ENCODE results near the gene C1QA.

Gene C1QA

GRCh38 chr1:22641247-22641646, 4.8 kb downstream of the C1QA start:
- Histone ChIP-seq H3K9me3 (ENCODE audit: control insufficient read depth in 2 of 2, low read length in 2 of 2) (no peaks in the 10 kb centered on the region), H3K27ac (ENCODE audit: low read length) (no peak overlapping the region), H3K4me3 (ENCODE audit: low read length in 2 of 2) (no peak overlapping the region), H3K9ac (ENCODE audit: low read length in 2 of 2) (no peak overlapping the region), H3K4me1 (ENCODE audit: control insufficient read depth, insufficient read depth, low read length) (peaks cover 3% of the 10 kb centered on the region), H3K36me3 (ENCODE audit: control insufficient read depth in 2 of 2, insufficient read depth in 2 of 2, low read length in 2 of 2) (no peaks in the 10 kb centered on the region), H3K27me3 (ENCODE audit: control insufficient read depth in 1 of 2, insufficient read depth in 2 of 2, low read length in 2 of 2) (peaks cover 10 to 14% of the 10 kb centered on the region in 2 donors)

- no peaks in the 10 kb centered on the region for H3K9me3 ChIP-seq (ENCODE audit: control insufficient read depth in 2 of 2, low read length in 2 of 2)
- peaks cover 9 to 14% of the 10 kb centered on the region in 2 donors for H3K27me3 ChIP-seq (ENCODE audit: control insufficient read depth in 1 of 2, insufficient read depth in 2 of 2, low read length in 2 of 2)
- no peaks in the 10 kb centered on the region for H3K36me3 ChIP-seq (ENCODE audit: control insufficient read depth in 2 of 2, insufficient read depth in 2 of 2, low read length in 2 of 2)
- H3K4me3 ChIP-seq (ENCODE audit: low read length in 2 of 2), result peak overlapping the region in 1 of 2 donors; percentile 29
- no peak overlapping the region for H3K27ac ChIP-seq (ENCODE audit: low read length)
- no peak overlapping the region for H3K9ac ChIP-seq (ENCODE audit: low read length in 2 of 2)
- H3K4me1 ChIP-seq (ENCODE audit: control insufficient read depth, insufficient read depth, low read length), result peaks cover 3% of the 10 kb centered on the region
These were observed 5.6 kb downstream of the C1QA start for GRCh38 chr1:22641906-22642636.

GRCh38 chr1:22643381-22643780, 7.0 kb downstream of the C1QA start, which contains the start of gene C1QC:
Gene C1QC (plus strand): TSS chr1:22643633. CDS start chr1:22644024, 391 bp downstream.
- Histone ChIP-seq H3K9ac (ENCODE audit: low read length in 2 of 2) (no peak within 1 kb of the TSS), H3K4me3 (ENCODE audit: low read length in 2 of 2) (no peak within 1 kb of the TSS), H3K36me3 (ENCODE audit: control insufficient read depth in 2 of 2, insufficient read depth in 2 of 2, low read length in 2 of 2) (no peaks in the 10 kb centered on the region), H3K4me1 (ENCODE audit: control insufficient read depth, insufficient read depth, low read length) (peaks cover 3% of the 10 kb centered on the region), H3K27ac (ENCODE audit: low read length) (no peak within 1 kb of the TSS), H3K27me3 (ENCODE audit: control insufficient read depth in 1 of 2, insufficient read depth in 2 of 2, low read length in 2 of 2) (peaks cover 3 to 11% of the 10 kb centered on the region in 2 donors), H3K9me3 (ENCODE audit: control insufficient read depth in 2 of 2, low read length in 2 of 2) (no peaks in the 10 kb centered on the region)

- Histone ChIP-seq H3K27ac (ENCODE audit: low read length) (no peak overlapping the region), H3K9ac (ENCODE audit: low read length in 2 of 2) (no peak overlapping the region), H3K4me1 (ENCODE audit: control insufficient read depth, insufficient read depth, low read length) (peaks cover 3% of the 10 kb centered on the region), H3K27me3 (ENCODE audit: control insufficient read depth in 1 of 2, insufficient read depth in 2 of 2, low read length in 2 of 2) (peaks cover 3 to 11% of the 10 kb centered on the region in 2 donors), H3K9me3 (ENCODE audit: control insufficient read depth in 2 of 2, low read length in 2 of 2) (no peaks in the 10 kb centered on the region), H3K36me3 (ENCODE audit: control insufficient read depth in 2 of 2, insufficient read depth in 2 of 2, low read length in 2 of 2) (no peaks in the 10 kb centered on the region), H3K4me3 (ENCODE audit: low read length in 2 of 2) (no peak overlapping the region)
These were observed 7.5 kb downstream of the C1QA start for GRCh38 chr1:22643928-22644327.

GRCh38 chr1:22645931-22646330, 9.5 kb downstream of the C1QA start:
- Histone ChIP-seq H3K9ac (ENCODE audit: low read length in 2 of 2) (peak overlapping the region in 1 of 2 donors; percentile 4), H3K4me3 (ENCODE audit: low read length in 2 of 2) (no peak overlapping the region)

GRCh38 chr1:22646384-22646783, 10.0 kb downstream of the C1QA start:
- Histone ChIP-seq H3K27ac (ENCODE audit: low read length) (no peak overlapping the region), H3K9ac (ENCODE audit: low read length in 2 of 2) (no peak overlapping the region), H3K4me3 (ENCODE audit: low read length in 2 of 2) (no peak overlapping the region), H3K4me1 (ENCODE audit: control insufficient read depth, insufficient read depth, low read length) (peaks cover 3% of the 10 kb centered on the region), H3K27me3 (ENCODE audit: control insufficient read depth in 1 of 2, insufficient read depth in 2 of 2, low read length in 2 of 2) (peaks cover 3 to 9% of the 10 kb centered on the region in 2 donors), H3K9me3 (ENCODE audit: control insufficient read depth in 2 of 2, low read length in 2 of 2) (no peaks in the 10 kb centered on the region), H3K36me3 (ENCODE audit: control insufficient read depth in 2 of 2, insufficient read depth in 2 of 2, low read length in 2 of 2) (no peaks in the 10 kb centered on the region)

More at GRCh38 chr1:22645931-22646330, 9.5 kb downstream of the C1QA start:
- Histone ChIP-seq H3K4me1 (ENCODE audit: control insufficient read depth, insufficient read depth, low read length) (peaks cover 3% of the 10 kb centered on the region), H3K27ac (ENCODE audit: low read length) (no peak overlapping the region), H3K27me3 (ENCODE audit: control insufficient read depth in 1 of 2, insufficient read depth in 2 of 2, low read length in 2 of 2) (peaks cover 3 to 14% of the 10 kb centered on the region in 2 donors), H3K36me3 (ENCODE audit: control insufficient read depth in 2 of 2, insufficient read depth in 2 of 2, low read length in 2 of 2) (no peaks in the 10 kb centered on the region), H3K9me3 (ENCODE audit: control insufficient read depth in 2 of 2, low read length in 2 of 2) (no peaks in the 10 kb centered on the region)

- Histone ChIP-seq H3K9me3 (ENCODE audit: control insufficient read depth in 2 of 2, low read length in 2 of 2) (no peaks in the 10 kb centered on the region), H3K27ac (ENCODE audit: low read length) (no peak overlapping the region), H3K9ac (ENCODE audit: low read length in 2 of 2) (no peak overlapping the region), H3K36me3 (ENCODE audit: control insufficient read depth in 2 of 2, insufficient read depth in 2 of 2, low read length in 2 of 2) (no peaks in the 10 kb centered on the region), H3K4me1 (ENCODE audit: control insufficient read depth, insufficient read depth, low read length) (no peaks in the 10 kb centered on the region), H3K27me3 (ENCODE audit: control insufficient read depth in 1 of 2, insufficient read depth in 2 of 2, low read length in 2 of 2) (peaks cover 0 to 14% of the 10 kb centered on the region in 2 donors), H3K4me3 (ENCODE audit: low read length in 2 of 2) (no peak overlapping the region)
These were observed 13.8 kb downstream of the C1QA start for GRCh38 chr1:22650089-22650693.

- Histone ChIP-seq H3K4me1 (ENCODE audit: control insufficient read depth, insufficient read depth, low read length) (no peaks in the 10 kb centered on the region), H3K9me3 (ENCODE audit: control insufficient read depth in 2 of 2, low read length in 2 of 2) (no peaks in the 10 kb centered on the region), H3K9ac (ENCODE audit: low read length in 2 of 2) (no peak overlapping the region), H3K36me3 (ENCODE audit: control insufficient read depth in 2 of 2, insufficient read depth in 2 of 2, low read length in 2 of 2) (no peaks in the 10 kb centered on the region), H3K27ac (ENCODE audit: low read length) (no peak overlapping the region), H3K27me3 (ENCODE audit: control insufficient read depth in 1 of 2, insufficient read depth in 2 of 2, low read length in 2 of 2) (peaks cover 0 to 21% of the 10 kb centered on the region in 2 donors), H3K4me3 (ENCODE audit: low read length in 2 of 2) (no peak overlapping the region)
These were observed 15.8 kb downstream of the C1QA start for GRCh38 chr1:22651941-22652856.

GRCh38 chr1:22652881-22653316, 16.5 kb downstream of the C1QA start, which contains the start of gene C1QB:
Gene C1QB (plus strand): TSS chr1:22653236. CDS start chr1:22659463, 6,227 bp downstream.
- H3K4me3 ChIP-seq (ENCODE audit: low read length in 2 of 2), result peak within 1 kb of the TSS in 1 of 2 donors; percentile 15
- H3K9me3 ChIP-seq (ENCODE audit: control insufficient read depth in 2 of 2, low read length in 2 of 2), result no peaks in the 10 kb centered on the region
- no peak within 1 kb of the TSS for H3K9ac ChIP-seq (ENCODE audit: low read length in 2 of 2)
- peaks cover 0 to 20% of the 10 kb centered on the region in 2 donors for H3K27me3 ChIP-seq (ENCODE audit: control insufficient read depth in 1 of 2, insufficient read depth in 2 of 2, low read length in 2 of 2)
- H3K4me1 ChIP-seq (ENCODE audit: control insufficient read depth, insufficient read depth, low read length), result no peaks in the 10 kb centered on the region
- no peaks in the 10 kb centered on the region for H3K36me3 ChIP-seq (ENCODE audit: control insufficient read depth in 2 of 2, insufficient read depth in 2 of 2, low read length in 2 of 2)
- no peak within 1 kb of the TSS for H3K27ac ChIP-seq (ENCODE audit: low read length)

- H3K4me3 ChIP-seq (ENCODE audit: low read length in 2 of 2), result peak overlapping the region in 1 of 2 donors; percentile 29
- H3K4me1 ChIP-seq (ENCODE audit: control insufficient read depth, insufficient read depth, low read length), result no peaks in the 10 kb centered on the region
- peaks cover 0 to 23% of the 10 kb centered on the region in 2 donors for H3K27me3 ChIP-seq (ENCODE audit: control insufficient read depth in 1 of 2, insufficient read depth in 2 of 2, low read length in 2 of 2)
- H3K27ac ChIP-seq (ENCODE audit: low read length), result no peak overlapping the region
- H3K9ac ChIP-seq (ENCODE audit: low read length in 2 of 2), result no peak overlapping the region
- H3K9me3 ChIP-seq (ENCODE audit: control insufficient read depth in 2 of 2, low read length in 2 of 2), result no peaks in the 10 kb centered on the region
- H3K36me3 ChIP-seq (ENCODE audit: control insufficient read depth in 2 of 2, insufficient read depth in 2 of 2, low read length in 2 of 2), result no peaks in the 10 kb centered on the region
These were observed 18.3 kb downstream of the C1QA start for GRCh38 chr1:22654692-22655091.

Measured in stomach smooth muscle (tissue), 2 donors.